WTC11 (cell line): ENCODE results near the gene PHLDB2. TPM values are rescaled to one million over a fixed set of nuclear protein-coding genes. Genes with fewer than 3 reads are reported as not detected.

ENCODE experiments used
- ATAC-seq: fragments of 200-7000 bp; cut with Tn5 transposase; 2 replicates; pipeline ENCODE4 v1.10.0; 2021; ENCODE audit warnings: mild to moderate bottlenecking, moderate library complexity
- CTCF ChIA-PET: fragments of 300-600 bp; sonication (Branson Sonifier 250); formaldehyde crosslinking; loops from one replicate; lab custom pipeline; 2021; ENCODE audit warnings: antibody characterized with exemption; lab: Charles Lee
- POLR2A ChIA-PET: fragments of 350-600 bp; sonication (Branson Sonifier 250); formaldehyde crosslinking; loops from one replicate; lab custom pipeline; 2021; ENCODE audit warnings: antibody characterized with exemption; lab: Charles Lee
- DNase-seq: peaks from one replicate; pipeline ENCODE4 v3.0.0; 2021; ENCODE audit warnings: low spot score
- H3K27ac Mint-ChIP-seq: 2 replicates; pipeline ENCODE4 v1.8.0; 2021; ENCODE audit warnings: mixed read lengths
- H3K27me3 Mint-ChIP-seq: 2 replicates; pipeline ENCODE4 v1.8.0; 2021; ENCODE audit warnings: low read depth, mild to moderate bottlenecking, moderate library complexity, mixed read lengths
- H3K36me3 Mint-ChIP-seq: 2 replicates; pipeline ENCODE4 v1.8.0; 2021; ENCODE audit warnings: mixed read lengths
- H3K4me1 Mint-ChIP-seq: 2 replicates; pipeline ENCODE4 v1.8.0; 2022; ENCODE audit warnings: mixed read lengths
- H3K4me3 Mint-ChIP-seq: 2 replicates; pipeline ENCODE4 v1.8.0; 2021; ENCODE audit warnings: mild to moderate bottlenecking, moderate library complexity, mixed read lengths
- H3K9me3 Mint-ChIP-seq: 2 replicates; pipeline ENCODE4 v1.8.0; 2021; ENCODE audit warnings: mixed read lengths
- ARID4B ChIP-seq: sonication (generic); formaldehyde crosslinking; IDR thresholded peaks from 2 replicates; pipeline ENCODE4 v1.8.0; 2023; ENCODE audit warnings: missing genetic modification reagents, mild to moderate bottlenecking, borderline replicate concordance
- CBFB ChIP-seq: sonication (generic); formaldehyde crosslinking; IDR thresholded peaks from 2 replicates; pipeline ENCODE4 v1.8.1; 2022; ENCODE audit warnings: mild to moderate bottlenecking, low read depth, missing genetic modification reagents
- CREM ChIP-seq: sonication (generic); formaldehyde crosslinking; IDR thresholded peaks from 2 replicates; pipeline ENCODE4 v1.8.1; 2022; ENCODE audit warnings: mild to moderate bottlenecking, missing genetic modification reagents, moderate library complexity
- CTCF ChIP-seq: fragments of 200-600 bp; IDR thresholded peaks from 2 replicates; pipeline ENCODE4 v1.8.0; 2022; ENCODE audit warnings: antibody characterized with exemption
- E2F4 ChIP-seq: sonication (generic); formaldehyde crosslinking; IDR thresholded peaks from 2 replicates; pipeline ENCODE4 v1.8.1; 2022; ENCODE audit warnings: low read depth, mild to moderate bottlenecking, moderate library complexity, missing genetic modification reagents, borderline replicate concordance
- ERG ChIP-seq: fragments of 250-450 bp; sonication (Bioruptor Pico); IDR thresholded peaks from 2 replicates; pipeline ENCODE4 v1.8.0; 2021; ENCODE audit warnings: mild to moderate bottlenecking
- GTF2I ChIP-seq: fragments of 250-450 bp; sonication (Bioruptor Pico); conservative IDR thresholded peaks from 2 replicates; pipeline ENCODE4 v1.4.0; 2021; ENCODE audit warnings: mild to moderate bottlenecking
- IRF1 ChIP-seq: sonication (generic); formaldehyde crosslinking; IDR thresholded peaks from 2 replicates; pipeline ENCODE4 v1.8.0; 2023; ENCODE audit warnings: missing genetic modification reagents
- IRF2 ChIP-seq: sonication (generic); formaldehyde crosslinking; IDR thresholded peaks from 2 replicates; pipeline ENCODE4 v1.8.0; 2022; ENCODE audit warnings: low read depth, missing genetic modification reagents, borderline replicate concordance
- KAT7 ChIP-seq: sonication (generic); formaldehyde crosslinking; IDR thresholded peaks from 2 replicates; pipeline ENCODE4 v1.8.1; 2023; ENCODE audit warnings: missing genetic modification reagents, mild to moderate bottlenecking, borderline replicate concordance
- NFE2L1 ChIP-seq: sonication (generic); formaldehyde crosslinking; IDR thresholded peaks from 2 replicates; pipeline ENCODE4 v1.8.1; 2023; ENCODE audit warnings: missing genetic modification reagents
- USF2 ChIP-seq: sonication (generic); formaldehyde crosslinking; IDR thresholded peaks from 2 replicates; pipeline ENCODE4 v1.8.1; 2023; ENCODE audit warnings: mild to moderate bottlenecking, missing genetic modification reagents, moderate library complexity
- ZBTB21 ChIP-seq: sonication (generic); formaldehyde crosslinking; IDR thresholded peaks from 2 replicates; pipeline ENCODE4 v1.8.1; 2023; ENCODE audit warnings: mild to moderate bottlenecking, missing genetic modification reagents, borderline replicate concordance
- ZNF416 ChIP-seq: fragments of 250-450 bp; sonication (Bioruptor Pico); IDR thresholded peaks from 2 replicates; pipeline ENCODE4 v1.9.0; 2021; ENCODE audit warnings: mild to moderate bottlenecking, inconsistent platforms
- total RNA-seq: library from RNA; stranded (reverse); gene quantifications from 3 replicates; pipeline ENCODE4 v1.2.3, GENCODE V29; 2021

The PHLDB2 gene
- total RNA-seq, 1 experiment from 2014 or later: 40.3 TPM

GRCh38 chr3:111882799-111883198 is 23.7 kb downstream of the PHLDB2 start (continued):
- TF ChIP-seq ARID4B: no peak
- no peak for TF ChIP-seq ERG (CRISPR knock-in tag)
- TF ChIP-seq CTCF: no peak
- no peak for TF ChIP-seq USF2
- no peak for TF ChIP-seq GTF2I (CRISPR knock-in tag)
- TF ChIP-seq E2F4 (CRISPR knock-in tag): no peak
- TF ChIP-seq NFE2L1 (CRISPR knock-in tag): no peak
- TF ChIP-seq CBFB (CRISPR knock-in tag): no peak
- TF ChIP-seq IRF1 (CRISPR knock-in tag): no peak
- TF ChIP-seq ZBTB21 (CRISPR knock-in tag): no peak

GRCh38 chr3:111884411-111885018 is 25.4 kb downstream of the PHLDB2 start:
- peak overlapping the region; percentile 5; the same call in 1 of the 2 replicates for H3K27ac Mint-ChIP-seq
- ChIA-PET CTCF (interaction anchor here (1.3 to 1.6 kb wide), 2 partner anchors 129 to 169 kb away, joined by 3 to 4 read pairs; no protein-coding TSS in a partner anchor), POLR2A (no interaction called here)
- peak; percentile 82 for ATAC-seq
- DNase-seq: peak; percentile 25
- H3K27me3 Mint-ChIP-seq: no peaks in the 10 kb centered on the region
- H3K4me3 Mint-ChIP-seq: no peak overlapping the region
- TF ChIP-seq CREM (CRISPR knock-in tag) (no peak), KAT7 (CRISPR knock-in tag) (no peak)
- H3K4me1 Mint-ChIP-seq: peaks cover 34% of the 10 kb centered on the region
- H3K9me3 Mint-ChIP-seq: no peaks in the 10 kb centered on the region
- H3K36me3 Mint-ChIP-seq: peaks cover 10% of the 10 kb centered on the region

- POLR2A ChIA-PET: no interaction called here
- H3K4me1 Mint-ChIP-seq: peaks cover 34% of the 10 kb centered on the region
These were observed 26.5 kb downstream of the PHLDB2 start for GRCh38 chr3:111885578-111885977.

More at GRCh38 chr3:111885578-111885977, 26.5 kb downstream of the PHLDB2 start:
- no peak for TF ChIP-seq ZNF416 (CRISPR knock-in tag)
- TF ChIP-seq IRF2 (CRISPR knock-in tag): no peak
- CTCF ChIA-PET: no interaction called here
- Mint-ChIP-seq H3K27me3 (no peaks in the 10 kb centered on the region), H3K27ac (no peak overlapping the region), H3K4me3 (no peak overlapping the region), H3K36me3 (peaks cover 15% of the 10 kb centered on the region), H3K9me3 (no peaks in the 10 kb centered on the region)
- DNase-seq (no peak), ATAC-seq (no peak)
